Liver (tissue), 9 donors: ENCODE results near the gene AGTRAP. TPM values are rescaled to one million over a fixed set of nuclear protein-coding genes. Genes with fewer than 3 reads are reported as not detected.

Experiments
- DNase-seq: peaks from one replicate; pipeline ENCODE4 v3.0.0-alpha.2; 2017; ENCODE audit warnings: low spot score
- H3K27ac ChIP-seq, 2 donors: one replicate each; pipeline ENCODE4 v1.7.0; 2013; ENCODE audit warnings: inconsistent platforms in 2 of 2, low read length in 2 of 2, control low read depth in 1 of 2, low read depth in 1 of 2, mild to moderate bottlenecking in 1 of 2
- H3K27me3 ChIP-seq, 4 donors: one replicate each; pipeline versions ENCODE4 v1.6.1 to v1.7.0; 2013; ENCODE audit warnings: low read length in 3 of 4, inconsistent platforms in 1 of 4, mild to moderate bottlenecking in 1 of 4, moderate library complexity in 1 of 4; ENCODE audit not compliant: control insufficient read depth in 4 of 4, insufficient read depth in 4 of 4
- H3K36me3 ChIP-seq, 4 donors: one replicate each; pipeline versions ENCODE4 v1.6.1 to v1.7.0; 2013; ENCODE audit warnings: low read length in 3 of 4, mild to moderate bottlenecking in 3 of 4, low read depth in 1 of 4, moderate library complexity in 1 of 4; ENCODE audit not compliant: control insufficient read depth in 4 of 4, insufficient read depth in 3 of 4
- H3K4me1 ChIP-seq, 4 donors: one replicate each; pipeline versions ENCODE4 v1.6.1 to v1.7.0; 2013; ENCODE audit warnings: low read length in 3 of 4, mild to moderate bottlenecking in 3 of 4, moderate library complexity in 1 of 4; ENCODE audit not compliant: control insufficient read depth in 4 of 4, insufficient read depth in 4 of 4
- H3K4me3 ChIP-seq, 3 donors: one replicate each; pipeline versions ENCODE4 v1.6.1 to v1.7.0; 2013; ENCODE audit warnings: low read length in 3 of 3, control low read depth in 1 of 3, low read depth in 1 of 3, mild to moderate bottlenecking in 1 of 3
- H3K9ac ChIP-seq, 2 donors: one replicate each; pipeline ENCODE4 v1.7.0; 2013; ENCODE audit warnings: low read length in 2 of 2, mild to moderate bottlenecking in 2 of 2, moderate library complexity in 2 of 2, control low read depth in 1 of 2, low read depth in 1 of 2
- H3K9me3 ChIP-seq, 4 donors: one replicate each; pipeline versions ENCODE4 v1.6.1 to v1.7.0; 2013; ENCODE audit warnings: low read length in 3 of 4; ENCODE audit not compliant: control insufficient read depth in 4 of 4
- EGR1 ChIP-seq, 2 donors: IDR thresholded peaks; 2 replicates each; pipeline ENCODE4 v1.6.1; 2016 to 2018; ENCODE audit warnings: antibody characterized with exemption in 2 of 2, low read depth in 2 of 2
- FOXA1 ChIP-seq: IDR thresholded peaks from 2 replicates; pipeline ENCODE4 v1.6.1; 2016; ENCODE audit warnings: antibody characterized with exemption
- FOXA2 ChIP-seq: IDR thresholded peaks from 2 replicates; pipeline ENCODE4 v1.6.1; 2016; ENCODE audit warnings: antibody characterized with exemption
- GABPA ChIP-seq, 2 donors: IDR thresholded peaks in 1 of 2; conservative IDR thresholded peaks in 1 of 2; 2 replicates each; pipeline ENCODE4 v1.6.1; 2016; ENCODE audit warnings: antibody characterized with exemption in 2 of 2, mild to moderate bottlenecking in 1 of 2, moderate library complexity in 1 of 2
- HNF4A ChIP-seq, 2 donors: conservative IDR thresholded peaks; 2 replicates each; pipeline ENCODE4 v1.6.1; 2016; ENCODE audit warnings: antibody characterized with exemption in 2 of 2, mild to moderate bottlenecking in 2 of 2
- JUND ChIP-seq, 2 donors: IDR thresholded peaks; 2 replicates each; pipeline ENCODE4 v1.6.1; 2016; ENCODE audit warnings: antibody characterized with exemption in 2 of 2
- NR2F2 ChIP-seq: IDR thresholded peaks from 2 replicates; pipeline ENCODE4 v1.6.1; 2016; ENCODE audit warnings: antibody characterized with exemption
- RAD21 ChIP-seq, 2 donors: IDR thresholded peaks; 2 replicates each; pipeline ENCODE4 v1.6.1; 2016; ENCODE audit warnings: antibody characterized with exemption in 2 of 2, mild to moderate bottlenecking in 2 of 2
- RXRA ChIP-seq, 2 donors: IDR thresholded peaks; 2 replicates each; pipeline ENCODE4 v1.6.1; 2017 to 2018; ENCODE audit warnings: antibody characterized with exemption in 2 of 2, mild to moderate bottlenecking in 1 of 2
- SP1 ChIP-seq: IDR thresholded peaks from 2 replicates; pipeline ENCODE4 v1.6.1; 2018; ENCODE audit warnings: antibody characterized with exemption, mild to moderate bottlenecking
- TAF1 ChIP-seq: conservative IDR thresholded peaks from 2 replicates; pipeline ENCODE4 v1.6.1; 2016; ENCODE audit warnings: antibody characterized with exemption, mild to moderate bottlenecking
- YY1 ChIP-seq: IDR thresholded peaks from 2 replicates; pipeline ENCODE4 v1.6.1; 2016; ENCODE audit warnings: antibody characterized with exemption, mild to moderate bottlenecking
- WGBS: extraction: QIAGEN DNeasy Blood & Tissue Kit; methylation state at CpG from one replicate; pipeline ENCODE4 v1.1.7; 2013; 5-methylcytosine and 5-hydroxymethylcytosine counted together
- polyA plus RNA-seq, 2 donors: library from polyadenylated mRNA; stranded (reverse) in 1 of 2; unstranded in 1 of 2; fragments of 200-250 nt in 1 of 2; fragments of >200 nt in 1 of 2; fragmentation: Nextera tagmentation in 1 of 2; extraction: Ambion mirVana in 1 of 2; gene quantifications; one replicate each; pipeline versions ENCODE4 v1.2.1 to v1.2.3, GENCODE V29; 2013 to 2015
- total RNA-seq, 2 donors: library from RNA; depleted of rRNA; stranded (reverse); fragments of >200 nt; gene quantifications; one replicate each; pipeline ENCODE4 v1.2.3, GENCODE V29; 2014
- TF ChIP-seq, protein P1 (sequence below): IDR thresholded peaks from 2 replicates; pipeline ENCODE4 v1.6.1; 2016; ENCODE audit warnings: antibody characterized with exemption
- TF ChIP-seq, protein P2 (sequence below): IDR thresholded peaks from 2 replicates; pipeline ENCODE4 v1.6.1; 2016; ENCODE audit warnings: antibody characterized with exemption, mild to moderate bottlenecking
- TF ChIP-seq, protein P3 (sequence below): fragments of 150-350 bp; IDR thresholded peaks from 2 replicates; pipeline ENCODE4 v1.5.1; 2017; ENCODE audit warnings: improper control_type of control experiment, low read depth, low read length; ENCODE audit not compliant: missing input control
- donor health status: healthy.
- donor health status: healthy.
- donor health status: healthy.
- donor health status: healthy.
- donor health status: healthy.

AGTRAP gene
- total and polyA plus RNA-seq, 4 donors, result 8.5 to 19.3 (median 17.5) TPM

DNA sequence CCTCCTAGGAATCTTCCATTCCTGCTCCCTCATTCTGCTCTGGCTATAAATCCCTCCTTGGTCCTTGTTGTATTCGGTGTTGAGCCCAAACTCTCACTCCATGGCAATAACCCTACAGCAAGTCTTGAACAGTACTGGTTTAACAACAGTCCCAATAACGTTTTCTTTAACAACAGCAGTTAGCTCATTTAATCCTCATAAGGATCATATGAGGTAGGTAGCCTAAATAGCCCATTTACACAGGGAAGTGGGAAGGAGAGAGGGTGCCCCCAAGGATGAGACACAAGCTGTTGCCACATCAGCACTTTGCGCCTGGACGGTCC, 444 bp upstream of the AGTRAP start:
- no peak for DNase-seq
- Histone ChIP-seq H3K27me3 (no peaks in the 10 kb centered on the region), H3K4me1 (peaks cover 1 to 14% (median 11%) of the 10 kb centered on the region in 4 donors), H3K27ac (peak overlapping the region; percentile 85 to 89), H3K9ac (no peak overlapping the region), H3K36me3 (no peaks in the 10 kb centered on the region), H3K9me3 (no peaks in the 10 kb centered on the region), H3K4me3 (peak overlapping the region in 2 of 3 donors; percentile 74 to 89)
- 44% methylated on average over 4 of the region's 4 CpGs for WGBS
- TF ChIP-seq FOXA2, result no peak
- no peak for TF ChIP-seq JUND (IDR thresholded peaks at IDR 0.05)
- no peak for TF ChIP-seq NR2F2
- TF ChIP-seq, protein P1, sequence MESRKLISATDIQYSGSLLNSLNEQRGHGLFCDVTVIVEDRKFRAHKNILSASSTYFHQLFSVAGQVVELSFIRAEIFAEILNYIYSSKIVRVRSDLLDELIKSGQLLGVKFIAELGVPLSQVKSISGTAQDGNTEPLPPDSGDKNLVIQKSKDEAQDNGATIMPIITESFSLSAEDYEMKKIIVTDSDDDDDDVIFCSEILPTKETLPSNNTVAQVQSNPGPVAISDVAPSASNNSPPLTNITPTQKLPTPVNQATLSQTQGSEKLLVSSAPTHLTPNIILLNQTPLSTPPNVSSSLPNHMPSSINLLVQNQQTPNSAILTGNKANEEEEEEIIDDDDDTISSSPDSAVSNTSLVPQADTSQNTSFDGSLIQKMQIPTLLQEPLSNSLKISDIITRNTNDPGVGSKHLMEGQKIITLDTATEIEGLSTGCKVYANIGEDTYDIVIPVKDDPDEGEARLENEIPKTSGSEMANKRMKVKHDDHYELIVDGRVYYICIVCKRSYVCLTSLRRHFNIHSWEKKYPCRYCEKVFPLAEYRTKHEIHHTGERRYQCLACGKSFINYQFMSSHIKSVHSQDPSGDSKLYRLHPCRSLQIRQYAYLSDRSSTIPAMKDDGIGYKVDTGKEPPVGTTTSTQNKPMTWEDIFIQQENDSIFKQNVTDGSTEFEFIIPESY, result no peak
- no peak for TF ChIP-seq RAD21 (IDR thresholded peaks at IDR 0.05)
- no peak for TF ChIP-seq SP1
- TF ChIP-seq FOXA1, result no peak

DNA sequence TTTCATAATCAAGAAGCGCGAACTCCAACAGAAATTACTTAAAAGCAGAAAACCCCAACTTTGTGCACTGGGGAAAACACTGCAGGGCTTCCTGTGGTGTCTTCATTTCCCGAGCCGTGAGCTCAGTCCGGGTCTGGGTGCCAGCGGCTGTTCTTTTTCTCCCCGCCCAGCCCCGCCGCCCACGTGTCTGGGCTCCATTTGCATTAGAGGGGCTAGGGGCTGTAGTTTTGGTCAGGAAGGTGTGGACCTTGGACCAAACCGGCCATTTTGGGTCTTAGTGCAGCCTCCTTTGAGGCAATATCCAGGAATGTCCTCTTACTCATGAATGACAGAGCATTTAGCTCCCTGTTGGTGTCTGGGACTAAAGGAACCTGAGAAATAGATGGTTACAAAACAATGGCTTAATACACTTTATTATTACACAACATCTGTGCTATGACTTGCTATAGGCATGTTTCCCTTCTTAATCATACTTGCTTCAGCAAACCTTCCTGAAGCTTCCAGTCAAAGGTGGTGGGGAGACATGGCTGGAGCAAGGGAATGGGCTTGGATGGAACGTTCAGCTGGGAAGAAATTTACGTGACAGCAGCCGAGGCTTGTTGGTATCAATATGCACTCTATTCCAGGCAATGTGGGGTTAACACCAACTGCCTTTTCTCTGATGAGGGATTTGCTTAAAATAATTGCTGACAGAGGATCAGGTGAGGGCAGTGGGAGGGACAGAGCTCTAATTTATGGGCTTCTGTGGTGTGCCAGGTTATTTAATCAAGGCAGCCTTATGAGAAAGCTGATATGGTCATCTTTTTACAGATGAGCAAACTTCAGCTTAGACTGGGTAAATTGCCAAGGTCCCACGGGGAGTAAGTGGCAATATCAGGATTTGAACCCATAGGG, 1.1 kb downstream of the AGTRAP start:
- no peak for DNase-seq
- H3K27me3 ChIP-seq, result no peaks in the 10 kb centered on the region
- H3K4me1 ChIP-seq, result peaks cover 1 to 14% (median 9%) of the 10 kb centered on the region in 4 donors
- 18% methylated on average over 15 of the region's 15 CpGs for WGBS
- H3K4me3 ChIP-seq, result peak overlapping the region; percentile 74 to 91 (median 89)
- peak overlapping the region; percentile 32 to 84 for H3K9ac ChIP-seq
- TF ChIP-seq NR2F2, result no peak
- TF ChIP-seq HNF4A (conservative IDR thresholded peaks at IDR 0.05), result peak in 1 of 2 donors; percentile 65
- TF ChIP-seq YY1, result peak; percentile 70
- peak in 1 of 2 donors; percentile 9 for TF ChIP-seq EGR1 (IDR thresholded peaks at IDR 0.05; ENCODE audit: low read depth in 2 of 2)
- no peak for TF ChIP-seq RAD21 (IDR thresholded peaks at IDR 0.05)
- peak overlapping the region; percentile 85 to 89 for H3K27ac ChIP-seq
- no peaks in the 10 kb centered on the region for H3K9me3 ChIP-seq
- H3K36me3 ChIP-seq, result no peaks in the 10 kb centered on the region

DNA sequence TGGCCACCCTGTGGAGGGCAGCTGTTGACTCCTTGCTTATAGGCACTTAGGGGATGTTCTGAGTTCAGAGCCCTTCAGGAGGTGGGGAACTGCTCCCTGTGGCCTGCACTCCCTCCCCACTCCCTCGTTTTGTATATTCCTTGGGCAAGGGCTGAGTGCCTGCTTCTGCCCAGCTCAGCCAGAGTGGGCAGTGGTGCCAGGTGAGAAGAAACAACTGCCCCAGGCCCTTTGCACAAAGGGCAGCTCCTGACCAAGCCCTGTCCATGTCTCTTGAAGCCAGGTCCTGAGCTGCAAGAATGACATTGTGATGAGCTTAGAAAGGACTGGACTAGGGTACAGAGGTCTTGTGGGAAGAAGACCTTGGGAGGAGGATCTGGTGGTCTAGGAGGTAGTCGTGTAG, 2.2 kb downstream of the AGTRAP start:
- H3K27ac ChIP-seq, result no peak overlapping the region
- DNase-seq, result no peak
- H3K9ac ChIP-seq, result no peak overlapping the region

More for the DNA sequence above, 2.2 kb downstream of the AGTRAP start:
- Histone ChIP-seq H3K36me3 (no peaks in the 10 kb centered on the region), H3K4me1 (peaks cover 1 to 14% (median 8%) of the 10 kb centered on the region in 4 donors), H3K27me3 (no peaks in the 10 kb centered on the region), H3K9me3 (no peaks in the 10 kb centered on the region), H3K4me3 (no peak overlapping the region)
- TF ChIP-seq, protein P2, sequence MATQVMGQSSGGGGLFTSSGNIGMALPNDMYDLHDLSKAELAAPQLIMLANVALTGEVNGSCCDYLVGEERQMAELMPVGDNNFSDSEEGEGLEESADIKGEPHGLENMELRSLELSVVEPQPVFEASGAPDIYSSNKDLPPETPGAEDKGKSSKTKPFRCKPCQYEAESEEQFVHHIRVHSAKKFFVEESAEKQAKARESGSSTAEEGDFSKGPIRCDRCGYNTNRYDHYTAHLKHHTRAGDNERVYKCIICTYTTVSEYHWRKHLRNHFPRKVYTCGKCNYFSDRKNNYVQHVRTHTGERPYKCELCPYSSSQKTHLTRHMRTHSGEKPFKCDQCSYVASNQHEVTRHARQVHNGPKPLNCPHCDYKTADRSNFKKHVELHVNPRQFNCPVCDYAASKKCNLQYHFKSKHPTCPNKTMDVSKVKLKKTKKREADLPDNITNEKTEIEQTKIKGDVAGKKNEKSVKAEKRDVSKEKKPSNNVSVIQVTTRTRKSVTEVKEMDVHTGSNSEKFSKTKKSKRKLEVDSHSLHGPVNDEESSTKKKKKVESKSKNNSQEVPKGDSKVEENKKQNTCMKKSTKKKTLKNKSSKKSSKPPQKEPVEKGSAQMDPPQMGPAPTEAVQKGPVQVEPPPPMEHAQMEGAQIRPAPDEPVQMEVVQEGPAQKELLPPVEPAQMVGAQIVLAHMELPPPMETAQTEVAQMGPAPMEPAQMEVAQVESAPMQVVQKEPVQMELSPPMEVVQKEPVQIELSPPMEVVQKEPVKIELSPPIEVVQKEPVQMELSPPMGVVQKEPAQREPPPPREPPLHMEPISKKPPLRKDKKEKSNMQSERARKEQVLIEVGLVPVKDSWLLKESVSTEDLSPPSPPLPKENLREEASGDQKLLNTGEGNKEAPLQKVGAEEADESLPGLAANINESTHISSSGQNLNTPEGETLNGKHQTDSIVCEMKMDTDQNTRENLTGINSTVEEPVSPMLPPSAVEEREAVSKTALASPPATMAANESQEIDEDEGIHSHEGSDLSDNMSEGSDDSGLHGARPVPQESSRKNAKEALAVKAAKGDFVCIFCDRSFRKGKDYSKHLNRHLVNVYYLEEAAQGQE, result no peak
- TF ChIP-seq GABPA (IDR thresholded peaks at IDR 0.05 in 1 of 2, conservative IDR thresholded peaks at IDR 0.05 in 1 of 2) (no peak), FOXA2 (no peak), NR2F2 (no peak), RAD21 (IDR thresholded peaks at IDR 0.05) (no peak), RXRA (IDR thresholded peaks at IDR 0.05) (no peak), FOXA1 (no peak), TAF1 (no peak), JUND (IDR thresholded peaks at IDR 0.05) (no peak)
- TF ChIP-seq, protein P3, sequence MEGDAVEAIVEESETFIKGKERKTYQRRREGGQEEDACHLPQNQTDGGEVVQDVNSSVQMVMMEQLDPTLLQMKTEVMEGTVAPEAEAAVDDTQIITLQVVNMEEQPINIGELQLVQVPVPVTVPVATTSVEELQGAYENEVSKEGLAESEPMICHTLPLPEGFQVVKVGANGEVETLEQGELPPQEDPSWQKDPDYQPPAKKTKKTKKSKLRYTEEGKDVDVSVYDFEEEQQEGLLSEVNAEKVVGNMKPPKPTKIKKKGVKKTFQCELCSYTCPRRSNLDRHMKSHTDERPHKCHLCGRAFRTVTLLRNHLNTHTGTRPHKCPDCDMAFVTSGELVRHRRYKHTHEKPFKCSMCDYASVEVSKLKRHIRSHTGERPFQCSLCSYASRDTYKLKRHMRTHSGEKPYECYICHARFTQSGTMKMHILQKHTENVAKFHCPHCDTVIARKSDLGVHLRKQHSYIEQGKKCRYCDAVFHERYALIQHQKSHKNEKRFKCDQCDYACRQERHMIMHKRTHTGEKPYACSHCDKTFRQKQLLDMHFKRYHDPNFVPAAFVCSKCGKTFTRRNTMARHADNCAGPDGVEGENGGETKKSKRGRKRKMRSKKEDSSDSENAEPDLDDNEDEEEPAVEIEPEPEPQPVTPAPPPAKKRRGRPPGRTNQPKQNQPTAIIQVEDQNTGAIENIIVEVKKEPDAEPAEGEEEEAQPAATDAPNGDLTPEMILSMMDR, result no peak
- TF ChIP-seq, protein P1, result no peak
- WGBS, result 91% methylated on average over 2 of the region's 2 CpGs
